Measurements from ENCODE around the gene PIP5KL1.

DNA sequence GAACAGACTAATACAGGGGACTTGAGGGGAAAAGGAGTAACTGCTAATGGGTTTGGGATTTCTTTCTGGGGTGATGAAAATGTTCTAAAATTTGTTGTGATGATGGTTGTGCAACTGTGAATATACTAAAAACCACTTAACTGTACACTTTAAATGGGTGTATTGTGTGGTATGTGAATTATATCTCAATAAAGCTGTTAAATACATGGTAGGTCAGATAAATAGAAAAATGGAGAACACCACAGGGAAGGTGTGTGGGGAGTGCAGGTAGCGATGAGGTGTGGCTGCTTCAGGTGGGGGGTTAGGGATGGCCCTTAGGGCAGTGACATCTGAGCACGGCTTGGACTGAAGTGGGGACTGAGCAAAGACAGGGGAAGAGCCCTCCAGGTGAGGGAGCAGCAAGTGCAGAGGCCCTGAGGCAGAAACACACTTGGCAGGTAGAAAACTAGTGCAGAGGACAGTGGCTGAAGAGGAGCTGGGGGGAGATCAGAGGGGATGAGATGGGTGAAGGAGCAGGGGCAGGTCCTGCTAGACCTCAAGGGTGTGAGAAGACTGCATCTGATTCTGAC lies 29.3 kb upstream of the PIP5KL1 start:
- TF ChIP-seq EZH2phosphoT487 (IDR thresholded peaks at IDR 0.05; ENCODE audit: borderline replicate concordance, low read length) = no peak
- TF ChIP-seq CTCF (IDR thresholded peaks at IDR 0.05; ENCODE audit: low read depth, low read length, poor library complexity, severe bottlenecking) = no peak
